ENCODE data around the gene MRPS35.

Gene MRPS35

GRCh38 chr12:27710592-27711316, at the start of gene MRPS35:
Gene MRPS35, plus strand, starts transcription at chr12:27710832. Its CDS starts 12 bp downstream, at chr12:27710844.
- DNase-seq: peak; percentile 80

GRCh38 chr12:27665704-27666103, 44.9 kb upstream of the MRPS35 start:
- DNase-seq: no peak

DNA sequence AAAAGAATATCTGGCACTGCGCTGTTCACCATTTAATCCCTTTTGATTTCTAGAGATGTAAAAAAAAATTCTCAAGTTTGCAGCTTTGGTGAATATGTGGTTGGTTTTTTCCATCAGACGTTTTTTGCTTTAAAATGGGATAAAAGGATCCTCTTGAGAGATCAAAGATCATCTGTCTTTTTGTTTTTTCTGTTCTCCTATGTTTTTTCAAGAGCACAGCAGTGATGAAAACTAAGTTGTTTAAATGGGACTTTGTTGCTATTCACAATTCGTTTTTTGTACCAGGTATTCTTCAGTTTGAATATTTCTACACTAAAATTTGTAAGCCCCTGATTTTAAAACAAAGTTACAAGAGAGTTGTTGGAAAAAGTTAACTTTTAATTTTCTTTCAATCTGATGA, 44.1 kb upstream of the MRPS35 start:
- DNase-seq: no peak

DNA sequence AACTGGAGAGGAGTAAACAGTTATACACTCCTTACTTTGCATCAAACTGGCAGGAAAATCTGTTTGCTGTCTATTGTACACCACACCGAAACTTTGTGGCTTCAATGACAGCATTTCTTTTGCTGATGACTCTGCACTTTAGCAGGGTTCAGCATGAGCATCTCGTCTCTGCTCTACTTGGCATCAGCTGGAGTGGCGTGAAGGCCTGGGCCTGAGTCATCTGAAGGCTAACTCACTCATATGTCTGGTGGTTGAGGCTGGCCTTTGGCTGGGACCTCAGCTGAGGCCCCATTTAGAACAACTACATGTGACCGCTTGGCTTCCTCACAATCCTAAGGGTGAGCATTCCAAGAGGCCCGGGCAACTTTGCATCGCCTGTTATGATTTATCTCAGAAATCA, 43.1 kb upstream of the MRPS35 start:
- no peak for DNase-seq

DNA sequence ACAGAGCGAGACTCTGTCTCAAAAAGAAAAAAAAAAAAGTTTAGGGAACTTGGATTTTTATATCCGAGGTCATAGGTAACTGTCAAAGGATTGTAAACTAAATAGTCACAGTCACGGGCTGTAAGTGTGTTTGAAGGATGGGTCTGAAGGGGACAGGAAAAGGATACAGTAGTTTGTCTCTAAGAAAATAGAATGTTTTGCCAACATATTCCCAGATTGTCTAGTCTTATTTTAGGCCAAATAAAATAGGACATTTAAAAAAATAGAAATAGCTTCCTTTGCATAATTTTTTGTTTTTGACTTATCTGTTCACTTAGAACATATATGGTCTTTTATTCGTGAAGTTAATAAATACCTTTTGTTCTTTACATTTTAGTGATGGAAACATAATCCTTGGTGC, 38.6 kb upstream of the MRPS35 start:
- DNase-seq: no peak

DNA sequence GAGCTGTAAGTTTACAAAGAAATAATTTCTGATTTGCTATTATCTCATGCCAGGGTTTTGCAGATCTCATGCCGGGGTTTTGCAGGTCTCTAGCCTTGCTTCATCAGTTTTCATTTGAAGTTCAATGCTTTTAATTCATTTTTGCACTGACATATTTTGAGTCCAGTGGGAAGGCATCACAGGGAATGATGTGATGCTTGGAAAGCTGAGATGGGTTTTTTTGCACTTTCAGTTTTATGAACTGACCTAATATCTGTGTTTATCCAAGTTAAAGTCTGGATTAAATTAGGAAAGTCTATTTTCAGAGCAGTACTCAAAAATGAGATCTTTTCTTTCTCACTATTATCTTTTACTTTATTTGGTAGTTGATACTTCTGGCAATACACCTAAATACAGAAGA, 38.0 kb upstream of the MRPS35 start:
- DNase-seq: no peak

- no peak for DNase-seq
Observed at GRCh38 chr12:27673101-27673718, 37.4 kb upstream of the MRPS35 start.

- no peak for DNase-seq
Observed at GRCh38 chr12:27674989-27675388, 35.6 kb upstream of the MRPS35 start.

DNA sequence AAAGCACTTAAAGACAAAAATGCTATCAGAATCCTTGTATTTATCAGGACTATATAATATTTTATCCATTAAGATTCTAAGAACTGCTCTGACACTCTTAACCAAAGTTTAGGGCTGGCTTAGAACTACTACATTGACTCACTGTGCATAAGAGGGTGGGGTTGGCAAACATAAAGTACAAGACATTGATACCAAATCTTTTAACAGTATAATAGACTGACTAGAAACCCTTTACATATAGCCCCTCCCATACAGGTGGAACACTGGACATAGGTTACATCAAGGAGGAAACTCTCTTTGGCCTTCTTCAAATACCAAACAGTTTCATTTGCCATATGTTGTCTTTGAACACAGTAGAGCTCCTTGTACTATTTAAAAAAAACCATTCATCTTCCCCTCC, 30.0 kb upstream of the MRPS35 start:
- no peak for DNase-seq

DNA sequence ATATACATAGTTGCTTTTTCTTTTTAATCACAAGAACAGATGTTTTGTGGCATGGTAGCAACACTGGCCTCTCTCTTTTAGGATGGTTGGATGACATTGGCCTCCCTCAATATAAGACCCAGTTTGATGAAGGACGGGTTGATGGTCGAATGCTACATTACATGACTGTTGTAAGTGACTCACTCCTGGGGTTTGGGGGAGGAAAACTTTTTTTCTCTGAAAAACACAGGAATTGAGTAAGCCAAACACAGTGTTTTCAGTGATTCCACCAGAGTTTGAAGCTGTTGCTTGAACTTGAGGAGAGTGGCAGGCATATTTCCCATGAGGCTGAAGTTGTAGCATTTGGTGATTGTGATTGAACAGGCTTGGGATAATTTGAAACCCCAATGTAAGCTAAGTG, 28.1 kb upstream of the MRPS35 start:
- no peak for DNase-seq

- DNase-seq: no peak
Observed at GRCh38 chr12:27685274-27685673, 25.4 kb upstream of the MRPS35 start.

DNA sequence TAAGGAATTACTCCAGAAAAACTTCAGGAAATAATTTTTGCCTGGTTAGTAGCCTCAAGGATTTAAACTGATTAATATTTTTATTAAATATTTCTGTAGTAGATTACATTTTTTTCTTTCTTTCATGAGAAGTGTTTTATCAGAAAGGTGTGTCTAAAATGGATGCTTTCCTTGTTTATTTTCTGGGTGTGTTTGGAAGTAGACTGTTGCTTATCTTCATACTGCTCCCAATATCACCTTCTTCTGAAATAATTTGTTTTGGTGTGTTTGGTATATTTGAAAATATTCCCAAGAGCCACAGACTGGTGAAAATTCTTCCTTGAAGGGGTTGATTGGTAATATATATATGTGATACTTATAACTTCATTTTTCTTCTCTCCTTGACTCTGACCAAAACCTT, 24.5 kb upstream of the MRPS35 start:
- no peak for DNase-seq

GRCh38 chr12:27688671-27689070, 22.0 kb upstream of the MRPS35 start:
- no peak for DNase-seq

DNA sequence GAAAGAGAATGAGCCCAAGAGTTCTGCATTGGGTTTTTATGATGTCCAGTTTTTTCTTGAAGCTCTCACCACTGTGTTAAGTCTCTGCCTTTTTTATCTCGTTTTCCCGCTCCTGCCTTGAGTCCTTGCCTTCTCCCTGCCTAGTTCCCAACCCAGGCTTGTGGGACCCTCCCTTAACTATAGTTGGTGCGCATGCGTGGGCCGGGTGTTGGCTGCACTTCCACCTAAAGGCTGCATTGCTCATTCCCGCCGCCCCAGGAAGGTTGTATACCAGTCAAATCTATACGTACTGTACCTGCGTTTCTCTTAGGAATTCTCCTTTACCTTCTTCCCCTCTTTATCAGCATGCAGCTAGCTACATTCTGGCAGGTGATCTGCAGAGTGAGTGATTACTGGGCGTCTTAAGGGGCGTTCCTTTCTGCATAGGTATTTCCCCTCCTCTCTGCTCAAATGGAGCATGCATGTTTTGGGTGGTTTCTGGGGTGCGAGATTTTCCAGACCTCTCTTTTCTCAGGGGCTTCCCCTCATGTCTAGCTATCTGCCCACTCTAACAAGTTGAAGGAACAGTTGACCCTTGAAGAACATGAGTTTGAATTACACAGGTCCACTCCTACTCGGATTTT, 21.0 kb upstream of the MRPS35 start:
- no peak for DNase-seq

DNA sequence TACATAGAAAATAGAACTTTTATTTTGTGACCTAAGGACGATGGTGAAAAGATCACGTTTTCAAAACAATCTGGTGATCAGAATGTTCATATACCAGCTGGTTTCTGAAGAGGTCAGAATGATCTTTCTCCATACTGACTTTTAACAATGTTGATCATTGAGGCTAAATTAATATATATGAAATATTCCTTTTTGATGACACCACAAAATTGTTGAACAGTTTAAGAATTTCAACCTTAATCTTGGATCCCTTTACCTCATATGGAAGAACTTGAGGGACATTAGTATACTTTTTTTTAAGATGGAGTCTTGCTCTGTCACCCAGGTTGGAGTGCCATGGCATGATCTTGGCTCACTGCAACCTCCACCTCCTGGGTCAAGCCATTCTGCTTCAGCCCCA, 17.2 kb upstream of the MRPS35 start:
- DNase-seq: no peak

DNA sequence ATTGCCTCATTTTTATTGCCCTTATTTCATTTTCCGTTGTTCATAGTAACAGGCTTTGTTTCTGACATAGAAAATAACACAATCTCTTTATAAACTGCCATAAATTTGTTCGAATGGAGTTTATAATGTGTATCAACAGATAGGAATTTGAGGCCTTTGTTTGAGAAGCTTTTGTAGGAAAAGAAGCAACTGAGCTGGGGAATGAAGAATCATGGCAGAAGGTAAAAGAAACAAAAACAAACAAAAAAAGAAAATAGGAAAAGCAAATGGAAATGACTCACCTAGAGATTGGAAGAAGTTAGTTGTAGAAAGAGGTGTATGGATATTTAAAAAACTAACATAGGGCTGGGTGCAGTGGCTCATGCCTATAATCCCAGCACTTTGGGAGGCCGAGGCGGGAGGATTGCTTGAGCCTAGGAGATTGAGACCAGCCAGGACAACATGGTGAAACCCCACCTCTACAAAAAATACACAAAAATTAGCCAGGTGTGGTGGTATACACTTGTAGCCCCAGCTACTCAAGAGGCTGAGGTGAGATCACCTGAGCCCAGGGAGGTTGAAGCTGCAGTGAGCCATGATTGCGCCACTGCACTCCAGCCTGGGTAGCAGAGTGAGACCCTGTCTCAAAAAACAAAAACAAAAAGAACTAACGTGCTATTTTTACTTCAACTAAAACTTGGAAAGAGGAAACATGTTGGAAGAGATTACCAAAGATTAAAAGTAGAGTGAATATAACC, 14.9 kb upstream of the MRPS35 start:
- no peak for DNase-seq

- DNase-seq: no peak
Observed at GRCh38 chr12:27696293-27696652, 14.4 kb upstream of the MRPS35 start, which contains the start of gene REP15. Gene REP15, plus strand, starts transcription at chr12:27696447. Its CDS starts 116 bp downstream, at chr12:27696563.

DNA sequence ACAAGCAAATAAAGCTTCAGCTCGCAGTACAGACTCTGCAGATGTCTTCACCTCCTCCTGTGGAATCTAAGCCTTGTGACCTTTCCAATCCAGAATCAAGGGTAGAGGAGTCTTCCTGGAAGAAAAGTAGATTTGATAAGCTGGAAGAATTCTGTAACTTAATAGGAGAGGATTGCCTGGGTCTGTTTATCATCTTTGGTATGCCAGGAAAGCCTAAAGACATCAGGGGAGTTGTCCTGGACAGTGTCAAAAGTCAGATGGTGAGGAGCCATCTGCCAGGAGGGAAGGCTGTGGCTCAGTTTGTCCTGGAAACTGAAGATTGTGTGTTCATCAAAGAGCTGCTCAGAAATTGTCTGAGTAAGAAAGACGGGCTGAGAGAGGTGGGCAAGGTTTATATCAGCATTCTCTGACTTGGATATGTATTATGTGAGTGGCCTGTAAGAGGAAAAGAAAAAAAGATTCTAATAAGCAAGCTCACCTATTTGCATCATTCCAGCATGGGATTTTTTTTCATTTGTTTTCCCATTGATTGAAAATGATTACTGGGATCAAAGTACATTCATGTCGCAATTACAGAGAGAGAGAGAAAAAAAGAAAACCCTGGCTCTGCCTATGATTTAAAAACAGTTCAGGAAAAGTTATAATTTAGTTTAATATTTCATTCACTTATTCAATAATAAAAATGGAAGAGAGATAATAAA, 13.6 kb upstream of the MRPS35 start:
- no peak for DNase-seq

DNA sequence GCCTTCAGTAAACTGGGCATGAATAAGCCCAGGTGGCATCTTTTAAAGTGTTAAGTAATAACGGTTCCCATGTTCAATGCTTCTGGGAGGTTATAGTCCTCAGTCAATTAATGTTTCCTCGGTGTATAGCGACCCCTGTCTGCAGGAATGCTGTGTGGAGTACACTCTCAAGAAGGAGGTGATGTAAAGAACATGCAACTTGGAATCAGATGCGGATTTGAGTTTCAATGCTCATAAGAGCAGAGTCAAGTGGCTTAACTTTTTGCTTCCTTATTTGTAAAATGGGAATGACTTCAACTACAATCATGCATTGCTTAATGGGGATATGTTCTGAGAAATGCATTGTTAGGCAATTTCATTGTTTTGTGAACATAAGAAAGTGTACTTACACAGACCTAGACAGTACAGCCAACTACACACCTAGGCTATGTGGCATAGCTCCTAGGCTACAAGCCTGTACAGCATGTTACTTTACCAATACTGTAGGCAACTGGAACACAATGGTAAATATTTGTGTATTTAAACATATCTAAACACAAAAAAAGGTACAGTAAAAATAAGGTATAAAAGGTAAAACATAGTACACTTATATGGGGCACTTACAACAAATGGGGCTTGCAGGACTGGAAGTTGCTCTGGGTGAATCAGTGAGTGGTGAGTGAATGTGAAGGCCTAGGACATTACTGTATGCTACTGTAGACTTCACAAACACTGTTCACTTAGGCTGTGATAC, 6.7 kb upstream of the MRPS35 start:
- peak; percentile 64 for DNase-seq

DNA sequence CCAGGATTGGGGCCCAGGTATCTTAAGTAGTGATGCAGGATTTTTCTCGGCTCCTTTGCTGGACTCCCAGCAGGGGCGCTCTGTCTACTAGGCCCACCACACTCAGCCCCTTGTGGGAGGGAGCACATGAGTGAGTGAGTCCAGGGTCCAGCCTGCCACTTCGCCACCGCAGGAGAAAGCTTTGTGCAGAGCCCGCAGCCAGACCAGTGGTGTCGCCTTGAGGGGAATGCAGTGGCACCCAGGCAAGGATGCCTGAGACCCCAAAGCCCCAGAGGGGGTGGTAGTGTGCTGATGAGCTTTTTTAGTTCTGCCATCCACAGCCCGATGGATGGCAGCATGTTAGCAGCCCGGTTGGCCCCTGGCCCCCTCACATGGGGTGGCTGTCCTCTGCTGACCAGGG, 5.4 kb upstream of the MRPS35 start:
- no peak for DNase-seq

DNA sequence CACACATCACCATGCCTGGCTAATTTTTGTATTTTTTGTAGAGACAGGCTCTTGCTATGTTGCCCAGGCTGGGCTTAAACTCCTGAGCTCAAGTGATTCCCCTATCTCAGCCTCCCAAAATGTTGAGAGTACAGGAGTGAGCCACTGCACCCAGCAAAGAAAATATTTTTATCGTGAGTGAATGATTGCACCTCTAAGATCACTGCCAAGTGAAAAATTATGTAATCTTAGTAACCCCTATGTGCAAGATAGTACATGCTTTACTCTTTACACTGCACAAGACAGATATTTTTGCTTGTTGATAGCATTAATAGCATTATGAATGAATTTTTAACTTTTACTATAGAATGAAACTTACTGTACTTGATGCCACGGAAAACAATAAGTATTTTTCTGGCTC, 3.4 kb upstream of the MRPS35 start:
- DNase-seq: no peak

GRCh38 chr12:27709212-27709931, 1.3 kb upstream of the MRPS35 start:
- no peak for DNase-seq

All from KG1 (cell line).